Endometrial microvascular endothelial cells (primary cell): ENCODE results near the gene CBFA2T2. TPM values are rescaled to one million over a fixed set of nuclear protein-coding genes. Genes with fewer than 3 reads are reported as not detected.
"Not testable (repeated sequence)": the region's sequence is repeated elsewhere in the genome, so short reads cannot be mapped to it uniquely, and the experiment has no call there.

Source experiments
- in situ Hi-C: cut with HindIII; loops from 2 replicates; pipeline ENCODE4 v1.10.0; 2017; ENCODE audit warnings: low sequenced_read_pairs, low pct_unique_long_range_greater_than_20kb; ENCODE audit errors: inconsistent ontology term
- total RNA-seq: library from RNA; depleted of rRNA; stranded (reverse); fragments of >200 nt; gene quantifications from one replicate; pipeline ENCODE4 v1.2.3, GENCODE V29; 2015; ENCODE audit errors: inconsistent ontology term

Gene CBFA2T2
- total RNA-seq, 1 donor from 2014 or later, result 5.4 TPM

- in situ Hi-C loops, result no loop called here
These were observed 150.4 kb downstream of the CBFA2T2 start for GRCh38 chr20:33640287-33640686.

- in situ Hi-C loops, result no loop called here
These were observed 154.6 kb downstream of the CBFA2T2 start for GRCh38 chr20:33644313-33645071.

GRCh38 chr20:33645072-33645358 is 155.1 kb downstream of the CBFA2T2 start:
- in situ Hi-C loops, result no loop called here

- in situ Hi-C loops, result no loop called here
These were observed 155.5 kb downstream of the CBFA2T2 start for GRCh38 chr20:33645396-33645795.

GRCh38 chr20:33646191-33646590 is 156.3 kb downstream of the CBFA2T2 start:
- in situ Hi-C loops, result no loop called here

GRCh38 chr20:33646959-33647602 is 157.2 kb downstream of the CBFA2T2 start:
- in situ Hi-C loops, result not testable (repeated sequence)

- in situ Hi-C loops, result no loop called here
These were observed 157.9 kb downstream of the CBFA2T2 start for GRCh38 chr20:33647603-33648395.

GRCh38 chr20:33648396-33649004 is 158.6 kb downstream of the CBFA2T2 start:
- in situ Hi-C loops, result no loop called here

GRCh38 chr20:33649201-33649681 is 159.3 kb downstream of the CBFA2T2 start:
- in situ Hi-C loops, result no loop called here

- in situ Hi-C loops, result no loop called here
These were observed 160.3 kb downstream of the CBFA2T2 start for GRCh38 chr20:33650111-33650752.

GRCh38 chr20:33650753-33651561 is 161.1 kb downstream of the CBFA2T2 start:
- in situ Hi-C loops, result no loop called here

- in situ Hi-C loops, result no loop called here
These were observed 161.7 kb downstream of the CBFA2T2 start for GRCh38 chr20:33651562-33652048.

GRCh38 chr20:33653218-33653899 is 163.5 kb downstream of the CBFA2T2 start:
- in situ Hi-C loops, result no loop called here

- in situ Hi-C loops, result no loop called here
These were observed 164.2 kb downstream of the CBFA2T2 start for GRCh38 chr20:33653900-33654596.

- in situ Hi-C loops, result no loop called here
These were observed 164.8 kb downstream of the CBFA2T2 start for GRCh38 chr20:33654680-33655161.

- in situ Hi-C loops, result no loop called here
These were observed 165.3 kb downstream of the CBFA2T2 start for GRCh38 chr20:33655164-33655563.
